Activated B cell treated with CpG ODN at 0.5 μM for 24 hours (primary cell): ENCODE results near the gene ETS1. TPM values are rescaled to one million over a fixed set of nuclear protein-coding genes. Genes with fewer than 3 reads are reported as not detected.

Experiments used
- ATAC-seq: fragments of 200-7000 bp; cut with Tn5 transposase; one replicate; pipeline ENCODE4 v1.10.0; 2021; ENCODE audit warnings: low read depth, mild to moderate bottlenecking, moderate library complexity
- CTCF ChIA-PET: fragments of 350-600 bp; sonication (Branson Sonifier 250); formaldehyde crosslinking; loops from one replicate; lab custom pipeline; 2021; ENCODE audit warnings: antibody characterized with exemption; lab: Charles Lee
- POLR2A ChIA-PET: fragments of 350-600 bp; sonication (Branson Sonifier 250); formaldehyde crosslinking; loops from one replicate; lab custom pipeline; 2021; ENCODE audit warnings: antibody characterized with exemption; lab: Charles Lee
- DNase-seq: peaks from one replicate; pipeline ENCODE4 v3.0.0; 2022
- H3K27ac Mint-ChIP-seq: one replicate; pipeline ENCODE4 v1.8.0; 2020; ENCODE audit warnings: mixed read lengths
- H3K27me3 Mint-ChIP-seq: one replicate; pipeline ENCODE4 v1.8.0; 2021; ENCODE audit warnings: mixed read lengths
- H3K36me3 Mint-ChIP-seq: one replicate; pipeline ENCODE4 v1.8.0; 2021; ENCODE audit warnings: low read depth, mixed read lengths
- H3K4me1 Mint-ChIP-seq: one replicate; pipeline ENCODE4 v1.8.0; 2021; ENCODE audit warnings: mixed read lengths
- H3K4me3 Mint-ChIP-seq: one replicate; pipeline ENCODE4 v1.8.0; 2020; ENCODE audit warnings: mild to moderate bottlenecking, mixed read lengths
- H3K9me3 Mint-ChIP-seq: one replicate; pipeline ENCODE4 v1.8.0; 2020; ENCODE audit warnings: mixed read lengths
- intact Hi-C: fragments of 100-400 bp; cut with micrococcal nuclease; formaldehyde crosslinking; loops from one replicate; pipeline ENCODE4 v1.15.1; 2024
- total RNA-seq: library from RNA; stranded (reverse); gene quantifications from 2 replicates; pipeline ENCODE4 v1.2.3, GENCODE V29; 2022
- TF ChIP-seq, protein P1 (sequence below): fragments of 200-600 bp; IDR thresholded peaks from one replicate; pipeline ENCODE4 v1.8.0; 2022; ENCODE audit warnings: antibody characterized with exemption, mild to moderate bottlenecking

The ETS1 gene
- total RNA-seq, 1 donor from 2014 or later: 301 TPM

DNA sequence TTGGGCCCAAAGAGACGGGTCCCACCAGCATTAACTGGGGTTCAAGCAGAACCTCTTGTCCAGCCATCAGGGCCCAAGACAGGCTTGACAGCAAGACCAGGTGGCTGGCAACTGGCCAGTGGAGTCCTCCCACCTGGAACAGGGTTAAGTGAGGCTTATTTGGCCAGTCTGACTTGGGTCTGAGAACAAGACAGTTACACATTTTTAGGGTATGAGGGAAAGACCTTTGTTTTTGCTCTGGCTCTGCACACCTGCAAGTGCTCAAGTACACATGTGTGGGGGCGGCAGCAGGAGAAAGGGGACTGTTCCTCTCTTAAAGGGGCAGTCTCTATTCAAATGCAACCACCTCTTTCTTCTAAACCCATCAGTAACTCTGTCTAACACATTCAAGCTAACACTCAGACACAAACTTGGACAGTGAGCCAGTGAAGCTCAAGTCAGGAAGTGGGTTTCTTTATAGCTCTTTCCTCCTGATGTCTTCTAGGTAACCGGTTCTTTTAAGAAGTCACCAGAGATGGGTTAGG is 116.2 kb downstream of the ETS1 start:
- TF ChIP-seq, protein P1, sequence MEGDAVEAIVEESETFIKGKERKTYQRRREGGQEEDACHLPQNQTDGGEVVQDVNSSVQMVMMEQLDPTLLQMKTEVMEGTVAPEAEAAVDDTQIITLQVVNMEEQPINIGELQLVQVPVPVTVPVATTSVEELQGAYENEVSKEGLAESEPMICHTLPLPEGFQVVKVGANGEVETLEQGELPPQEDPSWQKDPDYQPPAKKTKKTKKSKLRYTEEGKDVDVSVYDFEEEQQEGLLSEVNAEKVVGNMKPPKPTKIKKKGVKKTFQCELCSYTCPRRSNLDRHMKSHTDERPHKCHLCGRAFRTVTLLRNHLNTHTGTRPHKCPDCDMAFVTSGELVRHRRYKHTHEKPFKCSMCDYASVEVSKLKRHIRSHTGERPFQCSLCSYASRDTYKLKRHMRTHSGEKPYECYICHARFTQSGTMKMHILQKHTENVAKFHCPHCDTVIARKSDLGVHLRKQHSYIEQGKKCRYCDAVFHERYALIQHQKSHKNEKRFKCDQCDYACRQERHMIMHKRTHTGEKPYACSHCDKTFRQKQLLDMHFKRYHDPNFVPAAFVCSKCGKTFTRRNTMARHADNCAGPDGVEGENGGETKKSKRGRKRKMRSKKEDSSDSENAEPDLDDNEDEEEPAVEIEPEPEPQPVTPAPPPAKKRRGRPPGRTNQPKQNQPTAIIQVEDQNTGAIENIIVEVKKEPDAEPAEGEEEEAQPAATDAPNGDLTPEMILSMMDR: no peak
- Mint-ChIP-seq H3K4me3 (peak overlapping the region; percentile 60), H3K27ac (peak overlapping the region; percentile 89), H3K9me3 (no peaks in the 10 kb centered on the region), H3K36me3 (peaks cover 89% of the 10 kb centered on the region), H3K4me1 (peaks cover 100% of the 10 kb centered on the region), H3K27me3 (no peaks in the 10 kb centered on the region)
- DNase-seq: peak; percentile 31
- ChIA-PET POLR2A (interaction anchor here (0.6 to 10.5 kb wide), 28 partner anchors 8 to 370 kb away, joined by 3 to 221 read pairs (median 5); no protein-coding TSS in a partner anchor), CTCF (interaction anchor here (0.8 to 2.1 kb wide), 8 partner anchors 9 to 314 kb away, joined by 3 to 16 read pairs (median 4); no protein-coding TSS in a partner anchor)
- intact Hi-C loops: loop anchor here (1.0 to 5.0 kb wide), 7 partner anchors 12 to 361 kb away; no protein-coding TSS in a partner anchor
- peak; percentile 47 for ATAC-seq

GRCh38 chr11:128470081-128470480 is 117.3 kb downstream of the ETS1 start:
- Mint-ChIP-seq H3K4me1 (peaks cover 100% of the 10 kb centered on the region), H3K36me3 (peaks cover 89% of the 10 kb centered on the region), H3K27me3 (no peaks in the 10 kb centered on the region), H3K4me3 (peak overlapping the region; percentile 74), H3K27ac (peak overlapping the region; percentile 89), H3K9me3 (no peaks in the 10 kb centered on the region)
- DNase-seq: no peak
- intact Hi-C loops: loop anchor here (2.0 to 5.0 kb wide), 3 partner anchors 71 to 362 kb away; no protein-coding TSS in a partner anchor
- TF ChIP-seq, protein P1: no peak
- CTCF ChIA-PET: interaction anchor here (0.9 to 1.7 kb wide), 4 partner anchors 13 to 288 kb away, joined by 3 to 11 read pairs (median 4); no protein-coding TSS in a partner anchor
- POLR2A ChIA-PET: interaction anchor here (1.0 to 10.5 kb wide), 11 partner anchors 14 to 183 kb away, joined by 3 to 221 read pairs (median 14); no protein-coding TSS in a partner anchor
- ATAC-seq: peak; percentile 8

DNA sequence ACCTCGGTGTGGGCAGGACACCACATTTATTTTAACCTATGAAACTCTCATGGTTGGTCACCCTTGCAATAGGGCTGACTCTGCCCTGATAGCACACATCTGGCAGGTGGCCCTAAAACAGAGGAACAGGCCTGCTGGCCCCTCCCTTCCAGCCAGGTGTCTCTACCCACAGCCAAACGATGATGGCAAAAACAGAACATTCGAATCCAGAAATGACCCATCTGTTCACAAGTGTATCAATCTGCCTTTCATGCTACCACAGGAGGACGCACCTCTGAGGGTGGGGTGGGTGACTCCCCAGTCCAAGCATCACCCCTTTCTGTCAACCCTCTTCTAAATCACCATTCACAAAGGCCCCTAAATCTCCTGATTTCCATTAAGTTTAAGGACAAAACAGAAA is 118.1 kb downstream of the ETS1 start:
- Mint-ChIP-seq H3K27ac (peak overlapping the region; percentile 89), H3K27me3 (no peaks in the 10 kb centered on the region), H3K9me3 (no peaks in the 10 kb centered on the region), H3K36me3 (peaks cover 89% of the 10 kb centered on the region), H3K4me1 (peaks cover 100% of the 10 kb centered on the region), H3K4me3 (peak overlapping the region; percentile 74)
- POLR2A ChIA-PET: interaction anchor here (0.6 to 10.5 kb wide), 21 partner anchors 9 to 362 kb away, joined by 3 to 221 read pairs (median 11); no protein-coding TSS in a partner anchor
- CTCF ChIA-PET: interaction anchor here (1.1 to 2.4 kb wide), 13 partner anchors 9 to 289 kb away, joined by 3 to 11 read pairs (median 4); no protein-coding TSS in a partner anchor
- intact Hi-C loops: loop anchor here (1.0 to 2.0 kb wide), 5 partner anchors 16 to 179 kb away; no protein-coding TSS in a partner anchor
- DNase-seq: no peak
- TF ChIP-seq, protein P1: no peak
- ATAC-seq: peak; percentile 61

DNA sequence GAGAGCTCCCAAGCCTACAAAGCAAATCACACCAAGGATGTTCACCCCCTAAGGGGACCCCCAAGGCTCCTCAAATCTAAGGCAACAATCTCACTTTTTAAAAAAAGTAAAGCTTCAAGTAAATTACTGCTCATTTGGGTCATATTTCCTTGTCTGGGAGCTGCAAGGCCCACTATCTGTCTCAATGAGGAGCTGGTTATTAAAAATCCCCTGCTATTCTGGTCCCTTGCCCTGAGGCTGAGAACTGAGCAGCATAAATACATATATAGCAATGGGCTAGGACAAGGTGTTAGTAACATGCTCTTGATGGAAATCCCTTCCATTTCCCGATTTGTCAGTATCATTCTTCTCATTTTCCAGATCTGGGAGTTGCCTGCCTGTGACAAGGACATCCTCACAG is 119.2 kb downstream of the ETS1 start:
- Mint-ChIP-seq H3K4me3 (peak overlapping the region; percentile 74), H3K27ac (peak overlapping the region; percentile 89), H3K27me3 (no peaks in the 10 kb centered on the region), H3K4me1 (peaks cover 100% of the 10 kb centered on the region), H3K9me3 (no peaks in the 10 kb centered on the region), H3K36me3 (peaks cover 89% of the 10 kb centered on the region)
- ATAC-seq (no peak), DNase-seq (no peak)
- intact Hi-C loops: loop anchor here (2.0 kb wide), 1 partner anchor 15 kb away; no protein-coding TSS in a partner anchor
- ChIA-PET POLR2A (interaction anchor here (1.1 to 10.5 kb wide), 15 partner anchors 11 to 363 kb away, joined by 3 to 221 read pairs (median 13); no protein-coding TSS in a partner anchor), CTCF (interaction anchor here (1.0 to 2.4 kb wide), 10 partner anchors 8 to 290 kb away, joined by 3 to 9 read pairs (median 4); no protein-coding TSS in a partner anchor)
- TF ChIP-seq, protein P1: no peak

GRCh38 chr11:128467610-128468041 is 119.7 kb downstream of the ETS1 start:
- peaks cover 89% of the 10 kb centered on the region for H3K36me3 Mint-ChIP-seq
- peaks cover 100% of the 10 kb centered on the region for H3K4me1 Mint-ChIP-seq
- TF ChIP-seq, protein P1: no peak
- H3K27ac Mint-ChIP-seq: peak overlapping the region; percentile 89
- POLR2A ChIA-PET: interaction anchor here (0.5 to 10.5 kb wide), 13 partner anchors 10 to 363 kb away, joined by 3 to 221 read pairs (median 11); no protein-coding TSS in a partner anchor
- H3K9me3 Mint-ChIP-seq: no peaks in the 10 kb centered on the region
- H3K27me3 Mint-ChIP-seq: no peaks in the 10 kb centered on the region
- ATAC-seq: no peak
- H3K4me3 Mint-ChIP-seq: peak overlapping the region; percentile 33
- CTCF ChIA-PET: interaction anchor here (1.0 to 2.4 kb wide), 4 partner anchors 17 to 165 kb away, joined by 3 to 9 read pairs (median 8); no protein-coding TSS in a partner anchor
- no peak for DNase-seq
- intact Hi-C loops: loop anchor here (2.0 kb wide), 1 partner anchor 15 kb away; no protein-coding TSS in a partner anchor
